ENCODE measurements around the gene CPS1.

GRCh38 chr2:210617318-210617717 is 60.9 kb downstream of the CPS1 start:
- TF ChIP-seq CTCF (tag by site-specific recombination; IDR thresholded peaks at IDR 0.05) (no peak), ZNF426 (tag by site-specific recombination; IDR thresholded peaks at IDR 0.05) (no peak)
